CD14-positive monocyte (primary cell): Measurements from ENCODE around the gene HOXD13. TPM values are rescaled to one million over a fixed set of nuclear protein-coding genes. Genes with fewer than 3 reads are reported as not detected.

Experiments
- DNase-seq, 3 donors: peaks; one replicate each; pipeline ENCODE4 v3.0.0-alpha.2; 2011 to 2022
- H2AFZ ChIP-seq: 2 replicates; pipeline ENCODE4 v1.6.0; 2012; ENCODE audit warnings: mild to moderate bottlenecking, low read depth, low read length, inconsistent platforms; ENCODE audit not compliant: insufficient read depth, poor library complexity, severe bottlenecking
- H3K27ac ChIP-seq, 2 donors: 1 replicate in 1 of 2; 2 replicates in 1 of 2; pipeline ENCODE4 v1.5.1; 2012 to 2013; ENCODE audit warnings: low read length in 2 of 2, control low read depth in 1 of 2, inconsistent platforms in 1 of 2, low read depth in 1 of 2, mild to moderate bottlenecking in 1 of 2
- H3K27me3 ChIP-seq, 2 donors: one replicate each; pipeline versions ENCODE4 v1.6.0 to v1.6.1; 2011 to 2013; ENCODE audit warnings: low read length in 2 of 2; ENCODE audit not compliant: control insufficient read depth in 2 of 2, insufficient read depth in 2 of 2
- H3K36me3 ChIP-seq, 2 donors: replicated peaks in 1 of 2; 1 replicate in 1 of 2; 2 replicates in 1 of 2; pipeline versions ENCODE4 v1.5.1 to v1.6.1; 2012 to 2013; ENCODE audit warnings: low read length in 2 of 2, control low read depth in 1 of 2, inconsistent platforms in 1 of 2, mild to moderate bottlenecking in 1 of 2; ENCODE audit not compliant: insufficient read depth in 2 of 2, control insufficient read depth in 1 of 2
- H3K4me1 ChIP-seq, 2 donors: 1 replicate in 1 of 2; 2 replicates in 1 of 2; pipeline versions ENCODE4 v1.5.1 to v1.6.1; 2012 to 2013; ENCODE audit warnings: low read length in 2 of 2, control low read depth in 1 of 2, inconsistent platforms in 1 of 2, mild to moderate bottlenecking in 1 of 2, moderate library complexity in 1 of 2; ENCODE audit not compliant: insufficient read depth in 2 of 2, control insufficient read depth in 1 of 2
- H3K4me2 ChIP-seq: replicated peaks from 2 replicates; pipeline ENCODE3; 2012; ENCODE audit warnings: low read length, moderate library complexity, mild to moderate bottlenecking; ENCODE audit not compliant: poor library complexity, severe bottlenecking; ENCODE audit errors: extremely low read depth
- H3K4me3 ChIP-seq, 3 experiments: fragments of 200-600 bp in 1 of 3; sonication (generic) in 1 of 3; replicated peaks in 1 of 3; 1 replicate in 2 of 3; 2 replicates in 1 of 3; pipeline ENCODE4 v1.5.1; 2011 to 2013; ENCODE audit warnings: low read length in 3 of 3, mild to moderate bottlenecking in 3 of 3, control low read depth in 2 of 3, low read depth in 2 of 3, inconsistent platforms in 1 of 3, moderate library complexity in 1 of 3
- H3K79me2 ChIP-seq: 2 replicates; pipeline ENCODE4 v1.6.0; 2012; ENCODE audit warnings: mild to moderate bottlenecking, control low read depth, inconsistent platforms, low read length, moderate library complexity; ENCODE audit not compliant: insufficient read depth
- H3K9ac ChIP-seq: 2 replicates; pipeline ENCODE4 v1.6.0; 2017; ENCODE audit warnings: low read length, mild to moderate bottlenecking; ENCODE audit not compliant: insufficient read depth, poor library complexity, severe bottlenecking
- H3K9me3 ChIP-seq, 2 donors: replicated peaks in 1 of 2; 1 replicate in 1 of 2; 2 replicates in 1 of 2; pipeline versions ENCODE4 v1.5.1 to v1.6.1; 2012 to 2013; ENCODE audit warnings: low read length in 2 of 2, control low read depth in 1 of 2; ENCODE audit not compliant: control insufficient read depth in 1 of 2, insufficient read depth in 1 of 2
- H4K20me1 ChIP-seq: 2 replicates; pipeline ENCODE4 v1.6.0; 2012; ENCODE audit warnings: mild to moderate bottlenecking, low read length, control low read depth, moderate library complexity; ENCODE audit not compliant: insufficient read depth
- H3K27ac Mint-ChIP-seq, 7 donors: one replicate each; pipeline ENCODE4 v1.8.0; 2020; ENCODE audit warnings: mild to moderate bottlenecking in 7 of 7, mixed read lengths in 7 of 7, moderate library complexity in 6 of 7, inconsistent platforms in 2 of 7
- H3K27me3 Mint-ChIP-seq, 3 donors: one replicate each; pipeline ENCODE4 v1.8.0; 2021 to 2022; ENCODE audit warnings: low read depth in 3 of 3, mild to moderate bottlenecking in 3 of 3, mixed read lengths in 3 of 3, moderate library complexity in 3 of 3, inconsistent platforms in 1 of 3
- H3K36me3 Mint-ChIP-seq, 2 donors: one replicate each; pipeline ENCODE4 v1.8.0; 2020; ENCODE audit warnings: mixed read lengths in 2 of 2, inconsistent platforms in 1 of 2, mild to moderate bottlenecking in 1 of 2
- H3K4me1 Mint-ChIP-seq: one replicate; pipeline ENCODE4 v1.8.0; 2020; ENCODE audit warnings: mild to moderate bottlenecking, mixed read lengths
- H3K4me3 Mint-ChIP-seq, 2 donors: one replicate each; pipeline ENCODE4 v1.8.0; 2020; ENCODE audit warnings: mild to moderate bottlenecking in 2 of 2, mixed read lengths in 2 of 2, moderate library complexity in 1 of 2
- H3K9me3 Mint-ChIP-seq, 7 donors: one replicate each; pipeline ENCODE4 v1.8.0; 2020 to 2022; ENCODE audit warnings: mixed read lengths in 7 of 7, mild to moderate bottlenecking in 6 of 7, moderate library complexity in 6 of 7, inconsistent platforms in 2 of 7
- WGBS: methylation state at CpG from one replicate; pipeline ENCODE4 v1.1.5; 2013; ENCODE audit warnings: missing lambda C conversion rate; ENCODE audit not compliant: insufficient coverage; 5-methylcytosine and 5-hydroxymethylcytosine counted together
- intact Hi-C, 2 donors: fragments of 100-400 bp; cut with micrococcal nuclease; formaldehyde crosslinking; loops; one replicate each; pipeline versions ENCODE4 v1.15.0 to v1.15.1; 2023
- polyA plus RNA-seq, 3 donors: library from polyadenylated mRNA; depleted of rRNA in 1 of 3; unstranded in 2 of 3; stranded (reverse) in 1 of 3; fragments of 300-500 nt in 2 of 3; fragments of >200 nt in 1 of 3; fragmentation: Illumina TruSeq in 2 of 3; gene quantifications; 1 replicate in 2 of 3; 2 replicates in 1 of 3; pipeline ENCODE4 v1.2.3, GENCODE V29; 2012 to 2021
- TF ChIP-seq, protein P1 (sequence below): fragments of 200-600 bp; IDR thresholded peaks from one replicate; pipeline ENCODE4 v1.8.0; 2022; ENCODE audit warnings: antibody characterized with exemption, mild to moderate bottlenecking

Gene HOXD13
- polyA plus RNA-seq, 3 donors: not detected

DNA sequence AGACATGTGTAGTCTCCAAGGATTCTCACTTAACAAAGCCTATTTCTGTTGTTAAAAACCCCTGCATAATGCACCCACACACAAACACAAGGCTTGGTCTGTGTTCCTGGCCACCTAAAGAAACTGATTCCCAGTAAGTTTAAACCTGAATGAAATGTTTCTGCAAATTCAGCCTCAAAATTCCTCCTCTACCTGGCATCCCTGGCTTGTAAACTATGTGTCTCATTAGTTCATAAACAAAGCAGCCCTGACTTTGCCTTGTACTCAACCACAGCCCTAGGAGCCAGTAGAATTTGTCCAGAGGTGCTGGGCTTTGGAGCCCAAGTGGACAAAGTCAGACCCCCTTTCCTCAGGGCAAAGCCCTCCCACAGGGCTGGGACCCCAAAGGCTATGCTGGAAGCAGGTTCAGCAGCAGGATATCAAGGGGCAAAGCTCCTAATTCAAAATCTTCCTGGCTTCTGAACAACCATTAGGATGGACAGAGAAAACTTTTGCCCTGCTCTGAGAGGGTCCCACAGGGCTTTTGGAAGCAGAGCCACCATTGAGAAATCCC is 2.6 kb upstream of the HOXD13 start:
- H2AFZ ChIP-seq: no peak overlapping the region
- H3K27me3 Mint-ChIP-seq: peaks cover 93 to 98% (median 95%) of the 10 kb centered on the region in 3 donors
- H3K4me1 Mint-ChIP-seq: peaks cover 30% of the 10 kb centered on the region
- no peaks in the 10 kb centered on the region for H3K79me2 ChIP-seq
- H3K27ac ChIP-seq: no peak overlapping the region
- peaks cover 0 to 83% of the 10 kb centered on the region in 2 donors for H3K9me3 ChIP-seq
- peak overlapping the region in 1 of 2 donors; percentile 98 for H3K4me3 Mint-ChIP-seq
- H3K4me3 ChIP-seq: no peak overlapping the region
- H3K9me3 Mint-ChIP-seq: peaks cover 0 to 40% (median 28%) of the 10 kb centered on the region in 7 donors
- H3K36me3 Mint-ChIP-seq: peaks cover 0 to 19% of the 10 kb centered on the region in 2 donors
- TF ChIP-seq, protein P1, sequence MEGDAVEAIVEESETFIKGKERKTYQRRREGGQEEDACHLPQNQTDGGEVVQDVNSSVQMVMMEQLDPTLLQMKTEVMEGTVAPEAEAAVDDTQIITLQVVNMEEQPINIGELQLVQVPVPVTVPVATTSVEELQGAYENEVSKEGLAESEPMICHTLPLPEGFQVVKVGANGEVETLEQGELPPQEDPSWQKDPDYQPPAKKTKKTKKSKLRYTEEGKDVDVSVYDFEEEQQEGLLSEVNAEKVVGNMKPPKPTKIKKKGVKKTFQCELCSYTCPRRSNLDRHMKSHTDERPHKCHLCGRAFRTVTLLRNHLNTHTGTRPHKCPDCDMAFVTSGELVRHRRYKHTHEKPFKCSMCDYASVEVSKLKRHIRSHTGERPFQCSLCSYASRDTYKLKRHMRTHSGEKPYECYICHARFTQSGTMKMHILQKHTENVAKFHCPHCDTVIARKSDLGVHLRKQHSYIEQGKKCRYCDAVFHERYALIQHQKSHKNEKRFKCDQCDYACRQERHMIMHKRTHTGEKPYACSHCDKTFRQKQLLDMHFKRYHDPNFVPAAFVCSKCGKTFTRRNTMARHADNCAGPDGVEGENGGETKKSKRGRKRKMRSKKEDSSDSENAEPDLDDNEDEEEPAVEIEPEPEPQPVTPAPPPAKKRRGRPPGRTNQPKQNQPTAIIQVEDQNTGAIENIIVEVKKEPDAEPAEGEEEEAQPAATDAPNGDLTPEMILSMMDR: no peak
- no peaks in the 10 kb centered on the region for H4K20me1 ChIP-seq
- no peak overlapping the region for H3K9ac ChIP-seq
- H3K4me2 ChIP-seq: no peak overlapping the region
- H3K4me1 ChIP-seq: peaks cover 14 to 22% of the 10 kb centered on the region in 2 donors
- DNase-seq: no peak
- H3K27ac Mint-ChIP-seq: no peak overlapping the region
- intact Hi-C loops: loop anchor here (10.0 kb wide), 2 partner anchors 405 to 1755 kb away; partner anchors contain the start of gene SP9 (in 1 of the 2)
- no peaks in the 10 kb centered on the region for H3K36me3 ChIP-seq
- peaks cover 91 to 94% of the 10 kb centered on the region in 2 donors for H3K27me3 ChIP-seq

DNA sequence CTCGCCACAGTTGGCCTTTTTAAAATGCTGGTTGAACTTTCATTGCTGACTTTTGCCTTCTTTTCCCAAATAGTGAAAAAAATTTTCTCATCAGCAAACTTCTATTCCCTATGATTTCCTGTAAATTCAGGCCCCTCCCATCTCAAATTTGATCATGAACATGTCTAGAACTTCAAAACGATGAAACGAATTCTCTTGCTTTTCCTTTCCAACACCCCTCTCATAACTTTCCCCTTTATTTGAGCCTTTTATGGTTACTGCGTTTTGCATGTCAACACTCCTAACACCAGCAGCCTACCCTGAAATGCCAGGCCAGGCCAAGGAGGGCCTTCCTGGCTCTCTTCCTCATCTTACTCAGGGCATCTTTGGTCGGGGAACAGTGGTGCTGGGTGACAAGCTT is 1.7 kb upstream of the HOXD13 start:
- intact Hi-C loops: loop anchor here (10.0 kb wide), 2 partner anchors 406 to 1756 kb away; partner anchors contain the start of gene SP9 (in 1 of the 2)
- no peak overlapping the region for H3K4me2 ChIP-seq
- peak overlapping the region in 1 of 2 donors; percentile 98 for H3K4me3 Mint-ChIP-seq

More for the DNA sequence above, 1.7 kb upstream of the HOXD13 start:
- no peak for DNase-seq
- H3K79me2 ChIP-seq: no peaks in the 10 kb centered on the region
- H3K9me3 ChIP-seq: peaks cover 0 to 84% of the 10 kb centered on the region in 2 donors
- no peaks in the 10 kb centered on the region for H4K20me1 ChIP-seq
- H2AFZ ChIP-seq: no peak overlapping the region
- WGBS: 63% methylated on average over 1 of the region's 5 CpGs
- no peak overlapping the region for H3K27ac ChIP-seq
- peaks cover 91 to 94% of the 10 kb centered on the region in 2 donors for H3K27me3 ChIP-seq
- H3K4me1 ChIP-seq: peaks cover 14 to 22% of the 10 kb centered on the region in 2 donors
- no peak overlapping the region for H3K4me3 ChIP-seq
- Mint-ChIP-seq H3K27me3 (peaks cover 93 to 98% (median 95%) of the 10 kb centered on the region in 3 donors), H3K27ac (no peak overlapping the region), H3K36me3 (peaks cover 0 to 19% of the 10 kb centered on the region in 2 donors), H3K4me1 (peaks cover 26% of the 10 kb centered on the region), H3K9me3 (peaks cover 0 to 43% (median 28%) of the 10 kb centered on the region in 7 donors)
- TF ChIP-seq, protein P1: no peak
- no peaks in the 10 kb centered on the region for H3K36me3 ChIP-seq
- no peak overlapping the region for H3K9ac ChIP-seq
